HG03558 (cell line): ENCODE results near the gene TNNI3K.
"Not testable (repeated sequence)": the region's sequence is repeated elsewhere in the genome, so short reads cannot be mapped to it uniquely, and the experiment has no call there.

Source experiments
- ATAC-seq: cut with Tn5 transposase; IDR thresholded peaks from one replicate; pipeline ENCODE4 v1.9.1; 2021; ENCODE audit warnings: moderate number of reproducible peaks; ENCODE audit not compliant: unreplicated experiment; ENCODE audit errors: extremely low read depth

The TNNI3K gene, protein sequence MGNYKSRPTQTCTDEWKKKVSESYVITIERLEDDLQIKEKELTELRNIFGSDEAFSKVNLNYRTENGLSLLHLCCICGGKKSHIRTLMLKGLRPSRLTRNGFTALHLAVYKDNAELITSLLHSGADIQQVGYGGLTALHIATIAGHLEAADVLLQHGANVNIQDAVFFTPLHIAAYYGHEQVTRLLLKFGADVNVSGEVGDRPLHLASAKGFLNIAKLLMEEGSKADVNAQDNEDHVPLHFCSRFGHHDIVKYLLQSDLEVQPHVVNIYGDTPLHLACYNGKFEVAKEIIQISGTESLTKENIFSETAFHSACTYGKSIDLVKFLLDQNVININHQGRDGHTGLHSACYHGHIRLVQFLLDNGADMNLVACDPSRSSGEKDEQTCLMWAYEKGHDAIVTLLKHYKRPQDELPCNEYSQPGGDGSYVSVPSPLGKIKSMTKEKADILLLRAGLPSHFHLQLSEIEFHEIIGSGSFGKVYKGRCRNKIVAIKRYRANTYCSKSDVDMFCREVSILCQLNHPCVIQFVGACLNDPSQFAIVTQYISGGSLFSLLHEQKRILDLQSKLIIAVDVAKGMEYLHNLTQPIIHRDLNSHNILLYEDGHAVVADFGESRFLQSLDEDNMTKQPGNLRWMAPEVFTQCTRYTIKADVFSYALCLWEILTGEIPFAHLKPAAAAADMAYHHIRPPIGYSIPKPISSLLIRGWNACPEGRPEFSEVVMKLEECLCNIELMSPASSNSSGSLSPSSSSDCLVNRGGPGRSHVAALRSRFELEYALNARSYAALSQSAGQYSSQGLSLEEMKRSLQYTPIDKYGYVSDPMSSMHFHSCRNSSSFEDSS

DNA sequence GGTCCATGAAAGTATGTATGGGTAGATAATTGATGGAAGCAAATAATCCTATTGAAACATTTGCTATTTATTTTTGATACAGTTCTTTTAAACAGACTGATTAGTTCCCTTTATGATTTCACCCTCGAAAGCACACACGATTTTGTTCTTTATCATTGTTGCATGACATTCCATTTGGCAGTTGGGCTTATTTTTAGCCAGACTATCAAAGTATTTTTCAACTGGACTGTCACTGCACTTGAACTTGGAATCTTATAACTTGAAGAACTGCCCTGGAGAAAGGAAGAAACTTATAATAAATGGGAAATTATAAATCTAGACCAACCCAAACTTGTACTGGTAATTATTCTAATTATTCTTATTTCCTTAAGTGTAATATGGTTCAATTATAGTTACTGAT is at the start of gene TNNI3K:
TSS of gene TNNI3K (plus strand) at position 235 of the 400 bp plus-strand sequence. CDS start at position 300, 65 bp downstream.
- no peak for ATAC-seq

DNA sequence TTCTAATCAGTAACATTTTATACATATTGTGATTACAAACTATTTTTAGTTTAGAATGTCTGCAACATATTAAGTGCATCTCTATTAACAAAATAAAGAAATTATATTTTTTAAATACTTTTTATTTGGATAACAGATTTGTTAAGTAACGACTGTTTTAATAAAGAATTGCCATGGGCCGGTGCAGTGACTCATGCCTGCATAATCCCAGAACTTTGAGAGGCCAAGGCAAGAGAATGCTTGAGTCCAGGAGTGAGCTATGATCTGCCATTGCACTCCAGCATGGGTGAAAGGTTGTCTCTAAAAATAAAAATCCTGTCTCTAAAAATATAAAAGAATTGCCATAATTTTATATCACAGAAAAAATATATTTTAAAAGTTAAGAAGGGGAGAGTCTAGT is 41.3 kb upstream of the TNNI3K start:
- no peak for ATAC-seq

DNA sequence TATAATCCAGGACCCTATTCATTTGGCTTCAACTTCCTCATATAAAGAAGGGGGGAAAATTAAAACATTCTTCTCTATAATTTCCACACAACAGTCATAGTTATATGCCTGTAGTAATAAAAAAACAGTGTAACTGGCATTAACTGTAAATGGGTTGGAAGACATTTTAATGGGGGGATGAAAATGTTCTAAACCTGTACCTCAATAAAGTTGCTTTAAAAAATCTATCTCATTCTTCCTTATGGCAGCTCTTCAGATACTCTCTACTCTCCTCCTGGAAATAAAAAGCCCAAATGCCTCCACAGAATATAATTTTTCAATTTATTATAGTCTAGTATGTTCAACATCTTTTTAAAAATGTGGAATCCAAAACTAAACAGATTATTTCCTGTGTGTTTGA is 39.8 kb upstream of the TNNI3K start:
- ATAC-seq = no peak

GRCh38 chr1:74197255-74197654 is 37.9 kb upstream of the TNNI3K start:
- no peak for ATAC-seq

GRCh38 chr1:74197657-74198552 is 37.3 kb upstream of the TNNI3K start, which contains the start of the genes FPGT and LRRIQ3:
TSS of gene FPGT (plus strand) at chr1:74198242. CDS start at chr1:74198279, 37 bp downstream.
TSS of gene LRRIQ3 (minus strand) at chr1:74198176. CDS start at chr1:74183684, 14,492 bp downstream.
- ATAC-seq = peak; percentile 84

DNA sequence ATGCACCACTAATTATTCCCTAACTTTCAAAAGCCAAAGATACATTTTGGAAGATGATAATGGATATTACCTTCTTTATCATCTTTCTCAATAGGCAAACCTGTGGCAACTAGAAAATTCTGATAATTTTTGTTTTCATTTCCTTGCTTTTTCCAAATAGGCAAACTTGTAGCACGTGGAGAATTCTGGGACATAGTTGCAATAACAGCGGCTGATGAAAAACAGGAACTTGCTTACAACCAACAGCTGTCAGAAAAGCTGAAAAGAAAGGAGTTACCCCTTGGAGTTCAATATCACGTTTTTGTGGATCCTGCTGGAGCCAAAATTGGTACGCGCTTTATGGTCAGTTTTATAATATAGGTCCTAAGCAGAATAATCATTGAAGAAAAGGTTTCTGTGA is 35.7 kb upstream of the TNNI3K start:
- no peak for ATAC-seq

- ATAC-seq = no peak
Observed at GRCh38 chr1:74205266-74205665, 29.9 kb upstream of the TNNI3K start.

- no peak for ATAC-seq
Observed at GRCh38 chr1:74215229-74215628, 20.0 kb upstream of the TNNI3K start.

DNA sequence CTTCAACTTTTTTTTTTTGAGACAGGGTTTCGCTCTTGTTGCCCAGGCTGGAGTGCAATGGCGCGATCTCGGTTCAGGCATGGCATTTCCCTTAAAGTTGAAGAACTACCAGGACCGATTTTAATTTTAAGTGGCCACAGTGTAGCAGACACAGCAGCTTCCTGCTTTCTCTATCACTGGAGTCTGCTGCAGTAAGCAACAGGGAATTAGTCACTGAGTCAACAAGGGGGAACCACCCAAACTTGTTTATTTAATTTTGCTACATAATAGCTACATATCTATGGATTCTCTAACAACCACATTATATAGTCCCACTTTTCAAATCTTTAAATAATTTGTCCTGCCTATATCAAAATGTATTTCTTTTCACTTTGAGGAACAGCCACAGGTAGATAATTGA is 12.5 kb upstream of the TNNI3K start:
- ATAC-seq = no peak

DNA sequence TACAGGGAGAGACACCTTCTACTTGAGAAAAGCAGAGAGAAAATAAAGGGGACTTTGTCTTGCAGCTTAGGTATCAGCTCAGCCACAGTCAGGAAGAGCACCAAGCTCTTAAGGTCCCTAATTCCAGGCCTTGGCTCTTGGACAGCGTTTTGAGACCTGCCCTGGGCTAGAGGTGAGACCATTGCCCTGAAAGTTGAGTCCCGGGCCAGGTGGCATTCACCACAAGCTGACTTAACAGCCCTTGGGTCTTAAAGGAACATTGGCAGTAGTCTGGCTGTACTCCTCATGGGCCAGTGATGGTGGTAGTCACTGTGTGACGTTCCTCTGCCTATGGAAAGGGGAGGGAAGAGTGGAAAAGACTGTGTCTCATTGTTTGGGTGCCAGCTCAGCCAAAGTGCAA is 11.7 kb upstream of the TNNI3K start:
- no peak for ATAC-seq

DNA sequence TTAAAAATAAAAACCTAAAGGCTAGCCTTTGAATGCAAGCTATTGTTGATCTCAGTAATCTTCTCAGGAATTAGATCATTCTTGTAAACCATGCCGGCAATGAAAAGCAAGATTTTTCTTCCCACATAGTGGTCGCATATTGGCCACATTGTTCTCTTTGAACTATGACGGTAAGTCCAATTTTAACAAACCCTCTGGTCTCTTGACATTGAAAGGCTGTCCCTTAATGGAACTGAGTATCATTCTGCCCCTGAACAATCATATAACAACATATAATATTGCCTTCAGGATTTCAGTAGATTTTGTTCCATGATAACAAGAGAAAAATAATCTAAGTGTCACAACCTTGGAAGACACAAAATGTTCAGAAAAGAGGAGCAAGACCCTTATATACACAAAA is 1.3 kb downstream of the TNNI3K start:
- ATAC-seq = no peak

- no peak for ATAC-seq
Observed at GRCh38 chr1:74237035-74237434, 1.8 kb downstream of the TNNI3K start.

DNA sequence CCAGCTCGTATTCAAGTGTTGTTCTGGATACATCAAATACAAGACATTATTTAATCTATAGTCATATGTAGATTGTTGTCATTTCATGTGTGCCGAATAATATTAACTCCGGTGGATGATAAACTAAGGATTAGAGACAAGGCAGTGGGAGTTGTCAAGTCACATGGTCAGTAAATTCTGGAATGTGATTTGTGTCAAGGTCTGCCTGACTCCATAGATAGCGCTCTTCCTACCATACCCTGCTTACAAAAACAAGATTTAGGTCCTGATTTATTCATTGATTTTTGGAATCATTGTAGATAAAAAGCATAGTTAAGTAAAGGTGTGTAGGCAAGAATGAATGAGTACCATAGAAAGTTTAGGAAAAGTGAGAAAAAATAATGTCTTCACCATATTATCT is 2.6 kb downstream of the TNNI3K start:
- no peak for ATAC-seq

DNA sequence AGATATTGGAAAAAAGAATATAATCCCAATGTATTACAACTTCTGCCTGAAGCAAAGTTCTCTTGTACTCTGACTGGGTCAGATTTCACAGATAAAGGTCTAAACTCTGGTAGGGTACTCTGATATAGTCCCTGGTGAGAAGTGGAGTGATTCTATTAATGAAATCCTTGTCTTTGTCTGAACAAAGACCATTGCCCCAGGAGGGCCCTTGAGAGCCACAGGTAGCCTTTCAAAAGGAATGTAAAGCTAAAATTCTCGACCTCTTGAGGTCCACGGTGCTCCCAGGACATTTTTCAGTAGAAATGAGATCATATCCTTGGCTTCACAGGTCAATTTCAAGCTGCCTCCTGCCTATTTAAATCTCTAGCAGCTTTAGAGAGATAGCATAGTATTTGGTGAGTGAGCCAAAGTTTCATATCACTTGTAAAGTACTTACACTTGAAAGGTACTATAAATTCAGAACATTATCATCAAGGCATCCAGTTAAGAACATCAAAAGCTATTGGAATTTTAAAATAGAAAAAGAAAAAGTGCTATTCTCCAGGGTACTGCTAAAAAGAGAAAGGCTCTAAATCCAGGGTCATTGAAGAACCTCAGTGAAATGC is 10.1 kb downstream of the TNNI3K start:
- ATAC-seq = no peak

GRCh38 chr1:74246315-74246714 is 11.1 kb downstream of the TNNI3K start:
- no peak for ATAC-seq

- ATAC-seq = no peak
Observed at GRCh38 chr1:74247881-74248528, 12.8 kb downstream of the TNNI3K start.

DNA sequence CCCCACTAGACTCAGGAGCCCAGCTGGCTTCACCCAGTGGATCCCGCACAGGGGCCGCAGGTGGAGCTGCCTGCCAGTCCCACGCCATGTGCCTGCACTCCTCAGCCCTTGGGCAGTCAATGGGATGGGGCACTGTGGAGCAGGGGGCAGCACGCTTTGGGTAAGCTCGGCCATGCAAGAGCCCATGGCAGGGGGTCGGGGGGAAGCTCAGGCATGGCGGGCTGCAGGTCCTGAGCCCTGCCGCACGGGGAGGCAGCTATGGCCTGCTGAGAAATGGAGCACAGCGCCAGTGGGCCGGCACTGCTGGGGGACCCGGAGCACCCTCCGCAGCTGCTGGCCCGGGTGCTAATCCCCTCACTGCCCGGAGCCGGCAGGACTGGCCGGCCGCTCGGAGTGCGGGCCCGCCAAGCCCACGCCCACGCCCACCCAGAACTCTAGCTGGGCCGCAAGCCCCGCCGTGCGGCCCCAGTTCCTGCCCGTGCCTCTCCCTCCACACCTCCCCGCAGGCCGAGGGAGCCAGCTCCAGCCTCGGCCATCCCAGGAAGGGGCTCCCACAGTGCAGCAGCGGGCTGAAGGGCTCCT is 18.1 kb downstream of the TNNI3K start:
- not testable (repeated sequence) for ATAC-seq

- no peak for ATAC-seq
Observed at GRCh38 chr1:74266001-74266400, 30.8 kb downstream of the TNNI3K start.

GRCh38 chr1:74271503-74271902 is 36.3 kb downstream of the TNNI3K start:
- no peak for ATAC-seq
